HG02571 (cell line): Measurements from ENCODE around the gene NFATC3.
"Not testable (repeated sequence)": the region's sequence is repeated elsewhere in the genome, so short reads cannot be mapped to it uniquely, and the experiment has no call there.

Source experiments
- ATAC-seq: cut with Tn5 transposase; IDR thresholded peaks from one replicate; pipeline ENCODE4 v1.9.1; 2021; ENCODE audit warnings: mild to moderate bottlenecking, moderate library complexity; ENCODE audit not compliant: unreplicated experiment

Gene NFATC3

GRCh38 chr16:68088130-68088972 lies 3.2 kb downstream of the NFATC3 start:
- no peak for ATAC-seq

DNA sequence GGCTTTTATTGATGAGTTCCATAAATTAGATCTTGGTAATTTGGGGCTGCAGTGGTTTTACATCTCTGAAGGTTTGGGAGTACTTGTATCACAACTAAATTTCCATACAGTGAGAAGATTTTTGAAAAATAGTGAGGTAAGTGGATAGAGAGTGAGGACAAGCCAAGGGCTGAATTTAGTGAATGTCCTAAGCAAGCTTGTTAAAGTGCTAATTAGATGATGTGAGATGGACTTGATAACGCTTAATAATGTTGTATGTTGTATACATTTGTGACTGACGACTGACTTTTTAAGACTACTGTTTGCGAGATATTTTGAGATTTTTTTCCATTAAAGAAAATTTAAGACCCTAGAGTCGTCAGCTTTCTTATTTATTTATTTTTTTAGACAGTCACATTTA lies 3.9 kb downstream of the NFATC3 start:
- no peak for ATAC-seq

DNA sequence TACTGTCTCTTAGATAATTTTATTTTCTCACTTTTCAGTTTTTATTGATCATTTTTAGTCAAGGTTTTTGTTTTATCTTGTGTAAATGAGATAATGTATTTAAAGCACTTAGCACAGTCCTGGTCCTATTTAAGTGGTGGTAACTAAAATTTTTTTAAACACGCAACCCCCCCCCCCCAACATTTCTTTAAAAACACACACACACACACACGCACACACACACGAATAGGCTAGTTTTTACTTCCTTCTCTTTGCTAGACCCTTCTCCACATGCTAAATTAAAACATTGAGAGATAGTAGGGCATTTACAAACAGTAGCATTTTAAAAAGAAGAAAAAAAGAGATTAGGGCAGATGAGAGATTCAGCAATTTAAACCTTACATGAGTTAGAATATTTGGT lies 5.0 kb downstream of the NFATC3 start:
- no peak for ATAC-seq

GRCh38 chr16:68090533-68090932 lies 5.4 kb downstream of the NFATC3 start:
- ATAC-seq: no peak

DNA sequence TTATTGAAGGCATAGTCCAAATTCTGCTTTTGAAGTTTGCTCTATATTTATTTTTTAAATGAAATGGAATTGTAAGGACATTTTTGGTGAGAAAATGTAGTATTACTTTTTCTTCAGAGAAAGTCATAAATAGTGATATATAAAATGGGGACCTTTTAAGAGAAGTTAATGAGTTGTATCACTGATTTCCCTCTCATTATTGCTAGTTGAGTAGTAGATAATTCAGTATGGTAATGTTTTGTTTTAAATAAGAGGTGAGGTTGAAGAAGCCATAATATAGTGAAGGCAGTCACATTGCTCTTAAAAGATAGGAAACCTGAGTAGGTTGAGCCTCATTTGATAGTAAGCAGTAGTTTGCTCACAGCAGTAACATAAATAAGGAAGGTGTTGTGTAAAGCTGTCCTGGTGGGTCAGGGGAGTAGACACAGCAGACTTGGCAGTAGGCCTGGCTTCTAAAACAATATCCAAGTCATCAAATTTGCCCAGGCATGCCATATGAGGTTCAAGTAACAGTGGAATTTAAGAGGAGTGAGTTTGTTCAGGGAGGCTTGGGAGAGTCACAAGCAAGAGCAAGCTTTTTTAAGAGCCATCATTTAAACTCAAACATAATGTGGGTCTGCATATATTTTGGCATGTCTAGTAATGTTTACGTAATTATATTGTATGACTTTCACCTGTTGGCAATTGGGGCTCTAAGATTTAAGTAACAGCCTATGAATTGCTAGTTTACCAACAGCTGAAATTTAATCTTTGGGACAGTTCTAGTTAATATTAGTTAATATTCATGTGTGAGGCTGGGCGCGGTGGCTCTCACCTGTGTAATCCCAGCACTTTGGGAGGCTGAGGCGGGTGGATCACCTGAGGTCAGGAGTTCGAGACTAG lies 6.5 kb downstream of the NFATC3 start:
- no peak for ATAC-seq

- not testable (repeated sequence) for ATAC-seq
Measured at GRCh38 chr16:68092275-68092674, 7.1 kb downstream of the NFATC3 start.

GRCh38 chr16:68093816-68094613 lies 8.8 kb downstream of the NFATC3 start:
- ATAC-seq: no peak

- no peak for ATAC-seq
Measured at GRCh38 chr16:68094614-68094934, 9.4 kb downstream of the NFATC3 start.

DNA sequence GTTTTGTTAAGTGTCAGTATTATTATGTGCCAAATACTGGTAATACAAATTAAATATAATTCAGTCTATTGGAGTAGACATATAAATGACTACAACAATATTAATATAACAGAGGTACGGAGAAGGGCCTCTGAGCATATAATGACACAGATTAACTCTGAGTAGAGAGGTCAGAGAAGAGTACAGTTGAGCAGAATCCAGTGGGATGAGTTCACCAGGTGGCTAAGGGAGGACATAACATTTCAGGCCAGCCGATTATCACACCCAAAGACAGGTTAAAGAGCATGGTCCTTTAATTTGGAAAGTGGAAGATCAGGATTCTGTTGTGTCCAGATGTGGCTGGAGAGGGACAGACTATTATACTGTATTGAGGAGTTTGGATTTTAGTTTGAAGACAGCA lies 11.3 kb downstream of the NFATC3 start:
- ATAC-seq: no peak

DNA sequence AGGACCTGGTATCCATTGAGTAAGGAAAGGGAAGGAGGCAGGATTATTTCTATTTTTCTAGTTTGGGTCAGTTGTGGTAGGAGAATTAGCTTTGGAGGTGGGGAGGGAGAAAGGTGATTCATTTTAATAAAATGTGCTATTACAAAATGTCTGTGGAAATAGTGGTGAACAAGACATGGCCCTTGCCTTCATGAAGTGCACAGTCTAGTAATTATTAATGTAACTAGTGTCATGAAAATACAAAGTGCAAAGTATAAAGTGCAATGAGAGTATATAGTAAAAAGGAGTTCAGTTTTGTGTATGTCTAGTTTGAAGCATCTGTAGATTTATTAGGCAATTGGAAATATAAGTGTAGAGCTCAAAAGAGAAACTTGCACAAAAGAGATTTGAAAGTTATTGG lies 11.9 kb downstream of the NFATC3 start:
- no peak for ATAC-seq

- no peak for ATAC-seq
Measured at GRCh38 chr16:68097895-68098294, 12.7 kb downstream of the NFATC3 start.

- no peak for ATAC-seq
Measured at GRCh38 chr16:68100488-68100887, 15.3 kb downstream of the NFATC3 start.

- ATAC-seq: no peak
Measured at GRCh38 chr16:68105611-68106010, 20.4 kb downstream of the NFATC3 start.

DNA sequence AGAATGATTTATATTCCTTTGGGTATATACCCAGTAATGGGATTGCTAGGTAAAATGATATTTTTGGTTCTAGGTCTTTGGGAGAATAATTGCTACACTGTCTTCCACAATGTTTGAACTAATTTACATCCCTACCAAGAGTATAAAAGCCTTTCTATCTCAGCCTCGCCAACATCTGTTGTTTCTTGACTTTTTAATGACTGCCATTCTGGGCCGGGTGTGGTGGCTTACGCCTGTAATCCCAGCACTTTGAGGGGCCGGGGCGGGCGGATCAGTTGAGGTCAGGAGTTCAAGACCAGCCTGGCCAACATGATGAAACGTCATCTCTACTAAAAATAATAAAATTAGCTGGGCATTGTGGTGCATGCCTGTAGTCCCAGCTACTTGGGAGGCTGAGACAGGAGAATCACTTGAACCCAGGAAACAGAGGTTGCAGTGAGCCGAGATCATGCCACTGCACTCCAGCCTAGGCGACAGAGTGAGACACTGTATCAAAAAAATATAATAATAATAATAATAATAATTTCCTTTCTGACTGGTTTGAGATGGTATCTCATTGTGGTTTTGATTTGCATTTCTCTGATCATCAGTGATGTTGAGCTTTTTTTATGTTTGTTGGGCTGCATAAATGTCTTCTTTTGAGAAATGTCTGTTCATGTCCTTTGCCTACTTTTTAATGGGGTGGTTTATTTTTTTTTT lies 22.2 kb downstream of the NFATC3 start:
- not testable (repeated sequence) for ATAC-seq

GRCh38 chr16:68109156-68109555 lies 24.0 kb downstream of the NFATC3 start:
- ATAC-seq: not testable (repeated sequence)

GRCh38 chr16:68110611-68111010 lies 25.4 kb downstream of the NFATC3 start:
- not testable (repeated sequence) for ATAC-seq

- ATAC-seq: no peak
Measured at GRCh38 chr16:68111379-68111778, 26.2 kb downstream of the NFATC3 start.

GRCh38 chr16:68113059-68113761 lies 28.0 kb downstream of the NFATC3 start:
- no peak for ATAC-seq

DNA sequence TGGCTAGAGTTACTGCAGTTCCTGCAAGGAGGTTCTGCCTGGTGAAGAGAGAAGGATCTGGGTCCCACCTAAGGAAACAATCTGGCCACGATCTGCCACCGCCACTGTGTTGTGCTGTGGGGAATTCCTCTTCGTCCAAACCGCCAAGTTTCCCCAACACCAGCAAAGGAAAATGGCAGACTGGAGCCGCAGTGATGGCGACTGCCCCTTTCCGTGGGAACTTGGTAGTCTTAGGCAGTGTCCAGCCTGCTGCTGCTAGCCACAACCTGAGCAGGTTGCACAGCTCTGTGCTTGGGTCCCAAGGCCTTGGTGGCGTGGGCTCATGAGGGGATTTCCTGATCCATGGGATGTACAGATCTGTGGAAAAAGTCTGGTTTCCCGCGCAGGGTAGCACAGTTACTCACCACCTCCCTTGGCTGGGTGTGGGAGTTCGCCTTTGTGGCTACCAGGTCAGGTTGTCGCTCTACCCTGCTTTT lies 28.6 kb downstream of the NFATC3 start:
- no peak for ATAC-seq

DNA sequence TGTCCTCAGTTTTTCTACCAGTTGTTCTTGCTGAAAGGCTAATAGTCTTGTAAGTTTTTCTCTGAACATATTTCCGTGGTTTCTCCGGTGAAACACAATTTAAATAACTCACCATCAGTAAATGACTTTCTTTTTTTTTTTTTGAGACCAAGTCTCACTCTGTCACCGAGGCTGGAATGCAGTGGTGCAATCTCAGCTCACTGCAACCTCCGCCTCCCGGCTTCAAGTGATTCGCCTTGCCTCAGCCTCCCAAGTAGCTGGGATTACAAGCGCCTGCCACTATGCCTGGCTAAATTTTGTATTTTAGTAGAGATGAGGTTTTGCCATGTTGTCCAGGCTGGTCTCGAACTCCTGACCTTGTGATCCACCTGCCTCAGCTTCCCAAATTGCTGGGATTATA lies 29.8 kb downstream of the NFATC3 start:
- not testable (repeated sequence) for ATAC-seq
